ENCODE data around the gene E2F8. TPM values are rescaled to one million over a fixed set of nuclear protein-coding genes. Genes with fewer than 3 reads are reported as not detected.

E2F8 gene
- total RNA-seq, 2 experiments from 2014 or later: 53.3 to 59.7 TPM

DNA sequence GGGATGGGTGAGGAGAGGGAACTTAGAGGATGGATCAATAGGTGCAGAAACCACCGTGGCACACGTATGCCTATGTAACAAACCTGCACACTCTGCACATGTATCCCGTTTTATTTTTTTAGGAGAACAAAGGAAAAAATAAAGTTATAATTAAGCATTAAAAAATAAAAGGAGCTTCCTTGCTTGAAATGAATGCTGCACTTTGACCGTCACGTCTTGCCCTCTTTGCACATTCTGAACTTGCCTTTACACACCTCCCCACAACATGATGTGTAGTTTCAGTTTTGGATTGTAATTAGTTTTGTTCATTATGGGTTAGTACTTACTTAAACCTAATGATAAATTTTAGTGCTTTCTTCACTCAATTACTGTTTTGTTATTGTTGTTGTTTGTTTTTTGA is 35.9 kb downstream of the E2F8 start:
- ChIA-PET CTCF (no interaction called here), POLR2A (no interaction called here)

DNA sequence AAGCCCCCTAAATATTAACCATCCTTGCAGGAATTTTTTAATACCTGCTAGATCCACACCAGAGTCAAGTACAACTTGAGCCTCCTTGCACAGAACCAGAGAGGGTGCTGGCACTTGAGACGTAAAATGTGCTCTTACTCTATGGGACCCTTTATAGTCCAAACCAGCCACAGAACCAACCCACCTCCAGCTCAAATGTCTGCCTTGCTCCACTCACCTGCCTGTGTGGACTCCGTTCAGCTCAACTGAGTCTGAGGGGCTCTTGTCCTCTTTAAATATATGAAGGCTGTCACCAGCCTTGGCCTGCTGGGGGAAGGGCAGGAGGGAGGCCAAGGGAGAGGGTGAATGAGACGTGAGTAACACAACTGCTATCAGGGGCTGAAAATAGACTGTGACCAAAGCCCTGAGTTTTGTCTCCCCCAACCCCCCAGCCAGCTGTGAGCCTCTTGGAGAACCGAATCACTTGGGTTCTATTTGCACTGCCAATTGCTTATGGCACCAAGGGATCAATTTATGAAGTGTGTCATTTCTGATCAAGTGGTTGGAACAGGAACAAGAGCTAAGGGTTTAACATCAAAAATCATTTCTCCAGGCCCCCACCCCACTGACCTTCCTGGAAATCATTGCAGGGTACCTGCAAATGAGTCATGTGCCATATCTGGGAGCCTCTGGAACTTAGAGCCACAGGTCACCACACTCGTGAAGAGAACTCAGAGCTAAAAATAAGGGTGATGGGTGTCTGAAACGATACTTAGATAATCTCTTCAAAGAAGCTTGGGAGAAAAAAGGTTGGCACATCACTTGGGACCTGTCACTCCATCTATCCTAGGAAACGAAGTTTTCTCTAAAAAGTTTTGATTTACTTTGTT is 38.8 kb downstream of the E2F8 start, which contains the start of gene CSRP3:
CSRP3 (minus strand) TSS at position 247 of the 869 bp plus-strand sequence. CDS start 9,535 bp downstream, outside the sequence.
- no peak for DNase-seq
- ChIA-PET CTCF (interaction anchor here (0.7 kb wide), 1 partner anchor 8 kb away, joined by 3 read pairs; no protein-coding TSS in a partner anchor), POLR2A (interaction anchor here (0.6 kb wide), 1 partner anchor 22 kb away, joined by 3 read pairs; no protein-coding TSS in a partner anchor)
- peaks cover 24% of the 10 kb centered on the region for H3K27me3 Mint-ChIP-seq
- H3K27ac Mint-ChIP-seq: no peak within 1 kb of the TSS
- no peak within 1 kb of the TSS for H3K4me3 Mint-ChIP-seq
- no peaks in the 10 kb centered on the region for H3K4me1 Mint-ChIP-seq
- H3K9me3 Mint-ChIP-seq: no peaks in the 10 kb centered on the region
- no peaks in the 10 kb centered on the region for H3K36me3 Mint-ChIP-seq (ENCODE audit: low read depth)

More for the DNA sequence above, 35.9 kb downstream of the E2F8 start:
- DNase-seq: no peak
- H3K27ac Mint-ChIP-seq: no peak overlapping the region
- H3K4me1 Mint-ChIP-seq: no peaks in the 10 kb centered on the region
- no peaks in the 10 kb centered on the region for H3K36me3 Mint-ChIP-seq (ENCODE audit: low read depth)
- no peak overlapping the region for H3K4me3 Mint-ChIP-seq
- peaks cover 36% of the 10 kb centered on the region for H3K27me3 Mint-ChIP-seq
- no peaks in the 10 kb centered on the region for H3K9me3 Mint-ChIP-seq

DNA sequence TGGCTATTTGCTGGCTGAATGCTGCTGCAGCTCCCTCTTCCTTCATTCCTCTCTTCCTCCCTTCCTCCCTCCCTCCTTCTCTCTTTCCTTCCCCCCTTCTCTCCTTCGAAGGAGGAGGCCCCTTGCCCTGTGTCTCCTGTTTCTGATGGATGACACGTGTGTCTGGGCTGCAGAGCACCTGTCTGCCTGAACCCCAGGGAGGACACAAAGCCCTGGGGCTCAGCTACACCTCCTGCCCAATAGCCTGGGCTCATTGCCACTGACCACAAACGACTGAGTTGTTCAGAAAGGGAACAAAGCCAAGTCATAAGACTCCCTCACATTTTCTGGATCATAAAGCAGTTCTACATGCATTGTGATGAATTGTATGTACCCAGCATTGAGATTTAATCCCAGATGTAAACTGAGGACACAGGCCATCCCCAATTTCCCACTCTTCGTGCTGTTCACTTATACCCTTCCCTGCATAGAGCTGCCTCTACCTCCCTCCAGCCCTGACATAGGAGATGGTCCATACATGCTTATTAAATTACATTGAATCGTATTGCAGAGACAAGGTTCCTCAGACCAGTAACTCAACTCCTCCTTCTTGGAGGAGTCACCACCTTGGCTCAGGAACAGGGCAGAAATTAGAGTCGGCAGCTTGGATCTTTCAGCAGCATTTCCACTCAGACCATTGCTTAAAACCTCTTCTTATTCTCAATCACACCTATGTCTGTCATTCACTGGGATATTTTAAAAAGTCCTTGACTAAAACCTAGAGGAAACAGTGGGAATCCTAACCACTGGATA is 40.1 kb downstream of the E2F8 start:
- H3K27me3 Mint-ChIP-seq: peaks cover 14% of the 10 kb centered on the region
- DNase-seq: no peak
- no peak overlapping the region for H3K4me3 Mint-ChIP-seq
- H3K4me1 Mint-ChIP-seq: no peaks in the 10 kb centered on the region
- H3K36me3 Mint-ChIP-seq (ENCODE audit: low read depth): no peaks in the 10 kb centered on the region
- ChIA-PET POLR2A (no interaction called here), CTCF (no interaction called here)
- no peak overlapping the region for H3K27ac Mint-ChIP-seq
- no peaks in the 10 kb centered on the region for H3K9me3 Mint-ChIP-seq

DNA sequence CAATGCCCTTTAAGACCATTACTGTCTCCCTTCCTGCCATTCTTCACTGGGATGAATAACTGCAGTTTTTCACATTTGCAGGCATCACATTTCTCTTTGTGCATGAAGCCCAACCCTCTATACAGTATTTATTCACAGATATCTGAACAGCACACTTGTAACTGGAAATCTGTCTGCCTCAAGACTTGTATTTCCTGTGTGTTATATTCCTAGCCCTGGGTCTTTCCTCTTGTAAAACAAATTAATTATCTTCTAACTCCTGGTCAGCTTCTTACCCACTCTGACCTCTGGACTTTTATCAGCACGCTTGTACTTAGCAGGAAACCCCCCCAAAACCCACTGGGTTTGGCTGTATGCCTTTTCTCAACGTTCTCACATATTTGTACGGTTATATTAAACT is 41.0 kb downstream of the E2F8 start:
- Mint-ChIP-seq H3K9me3 (no peaks in the 10 kb centered on the region), H3K4me1 (no peaks in the 10 kb centered on the region), H3K36me3 (ENCODE audit: low read depth) (no peaks in the 10 kb centered on the region), H3K27ac (no peak overlapping the region), H3K27me3 (peaks cover 14% of the 10 kb centered on the region), H3K4me3 (no peak overlapping the region)
- no peak for DNase-seq
- CTCF ChIA-PET: interaction anchor here (0.7 to 1.7 kb wide), 2 partner anchors 8 to 16 kb away, joined by 3 to 4 read pairs; no protein-coding TSS in a partner anchor
- POLR2A ChIA-PET: no interaction called here

DNA sequence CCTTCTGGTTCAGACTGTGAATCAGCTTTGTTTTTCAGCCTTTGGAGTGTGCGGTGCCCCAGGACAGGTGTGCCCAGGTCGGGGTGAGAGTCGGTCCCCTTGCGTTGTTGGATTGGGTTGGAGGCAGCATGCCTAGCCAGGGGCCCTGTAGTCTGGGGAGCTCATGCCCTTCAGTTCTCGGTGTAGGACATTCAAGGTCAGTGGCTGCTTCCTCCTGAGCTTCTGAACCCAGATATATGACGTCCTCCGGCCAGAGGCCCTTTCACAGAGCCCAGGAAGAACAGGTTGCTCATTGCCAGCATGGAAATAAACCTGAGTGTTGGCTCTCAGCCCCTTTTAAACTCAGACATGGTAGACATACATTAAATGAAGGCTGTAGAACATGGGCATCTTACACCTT is 41.7 kb downstream of the E2F8 start:
- Mint-ChIP-seq H3K27me3 (peaks cover 14% of the 10 kb centered on the region), H3K9me3 (no peaks in the 10 kb centered on the region), H3K4me1 (no peaks in the 10 kb centered on the region), H3K4me3 (no peak overlapping the region), H3K27ac (no peak overlapping the region), H3K36me3 (ENCODE audit: low read depth) (no peaks in the 10 kb centered on the region)
- POLR2A ChIA-PET: no interaction called here
- CTCF ChIA-PET: interaction anchor here (1.7 kb wide), 1 partner anchor 8 kb away, joined by 4 read pairs; no protein-coding TSS in a partner anchor
- no peak for DNase-seq

DNA sequence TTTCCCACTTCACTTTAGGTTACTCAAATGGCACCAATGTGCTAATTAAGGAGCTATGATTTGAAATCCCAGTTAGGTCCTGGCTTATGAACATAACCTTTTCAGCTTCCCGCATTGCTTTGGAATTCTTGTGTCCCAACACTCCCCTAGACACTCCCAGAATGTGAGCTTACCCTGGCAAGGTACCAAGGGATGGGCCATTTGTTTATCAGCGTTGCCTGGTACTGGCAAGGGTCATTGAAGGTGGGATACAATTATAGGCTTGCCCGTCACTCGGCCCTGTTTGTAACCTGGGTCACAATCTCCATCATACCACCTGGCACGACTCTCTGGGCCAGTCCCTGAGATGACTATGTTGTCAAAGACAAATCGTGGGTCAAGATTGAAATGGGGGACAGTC is 44.3 kb downstream of the E2F8 start:
- no peaks in the 10 kb centered on the region for H3K9me3 Mint-ChIP-seq
- H3K27me3 Mint-ChIP-seq: peaks cover 12% of the 10 kb centered on the region

DNA sequence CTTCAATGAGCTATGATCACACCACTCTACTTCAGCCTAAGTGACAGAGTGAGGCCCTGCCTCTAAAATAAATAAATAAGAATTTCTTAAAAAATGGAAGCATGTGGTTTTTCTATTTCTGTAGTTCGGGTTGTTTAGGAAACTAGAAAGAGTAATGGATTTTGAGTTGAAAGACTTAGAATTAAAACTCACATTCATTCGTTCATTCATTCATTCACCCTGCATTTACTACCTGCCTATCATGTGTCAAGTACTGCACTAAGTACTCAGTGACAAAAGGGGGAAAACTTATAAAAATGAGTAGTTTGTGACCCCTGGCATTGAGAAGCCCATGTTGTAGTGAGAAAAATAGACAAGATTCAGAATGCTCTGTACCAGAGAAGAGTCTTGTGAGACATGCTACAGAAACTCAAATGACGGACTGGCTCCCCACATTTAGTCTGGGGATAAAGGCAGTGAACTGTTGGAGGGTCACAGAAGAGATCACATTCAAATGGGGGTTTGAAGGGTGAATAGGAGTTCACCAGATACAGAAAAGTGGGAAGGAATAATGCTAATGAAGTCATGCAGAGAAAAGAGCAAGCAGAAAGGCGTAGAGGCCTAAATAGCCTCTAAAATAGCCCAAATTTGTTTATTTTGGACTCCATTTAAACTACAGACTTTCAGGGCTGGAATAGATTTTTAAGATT is 46.0 kb downstream of the E2F8 start:
- DNase-seq: no peak
- Mint-ChIP-seq H3K27me3 (peaks cover 4% of the 10 kb centered on the region), H3K4me3 (no peak overlapping the region), H3K9me3 (no peaks in the 10 kb centered on the region), H3K4me1 (no peaks in the 10 kb centered on the region), H3K27ac (no peak overlapping the region), H3K36me3 (ENCODE audit: low read depth) (no peaks in the 10 kb centered on the region)
- ChIA-PET POLR2A (no interaction called here), CTCF (interaction anchor here (1.2 kb wide), 1 partner anchor 21 kb away, joined by 5 read pairs; no protein-coding TSS in a partner anchor)

More for the DNA sequence above, 44.3 kb downstream of the E2F8 start:
- Mint-ChIP-seq H3K27ac (no peak overlapping the region), H3K4me3 (no peak overlapping the region), H3K4me1 (no peaks in the 10 kb centered on the region), H3K36me3 (ENCODE audit: low read depth) (no peaks in the 10 kb centered on the region)
- no peak for DNase-seq
- ChIA-PET POLR2A (no interaction called here), CTCF (no interaction called here)

DNA sequence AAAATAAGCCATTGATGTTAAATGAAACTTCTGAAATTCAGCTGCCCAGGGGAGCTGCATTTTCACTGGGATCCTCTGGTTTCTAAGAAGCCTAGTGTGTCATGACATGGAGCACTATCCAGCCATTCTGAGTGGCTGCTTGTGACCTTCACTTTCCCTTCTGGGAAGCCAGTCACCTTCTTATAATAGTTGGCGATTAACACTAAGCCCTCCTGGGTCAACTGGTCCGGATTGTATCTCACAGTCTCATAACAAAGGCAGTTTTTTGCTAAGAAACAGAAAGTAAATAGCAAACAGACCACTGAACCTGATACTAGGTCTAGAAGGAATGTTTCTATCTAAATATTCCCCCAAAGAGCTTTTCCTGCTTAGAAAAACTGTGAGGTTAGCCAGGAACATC is 46.8 kb downstream of the E2F8 start:
- Mint-ChIP-seq H3K27me3 (no peaks in the 10 kb centered on the region), H3K9me3 (no peaks in the 10 kb centered on the region), H3K27ac (no peak overlapping the region), H3K4me1 (no peaks in the 10 kb centered on the region), H3K36me3 (ENCODE audit: low read depth) (no peaks in the 10 kb centered on the region), H3K4me3 (no peak overlapping the region)
- DNase-seq: no peak
- ChIA-PET POLR2A (no interaction called here), CTCF (interaction anchor here (1.0 to 1.2 kb wide), 2 partner anchors 8 to 21 kb away, joined by 3 to 5 read pairs; partner anchors contain the start of gene CSRP3)

DNA sequence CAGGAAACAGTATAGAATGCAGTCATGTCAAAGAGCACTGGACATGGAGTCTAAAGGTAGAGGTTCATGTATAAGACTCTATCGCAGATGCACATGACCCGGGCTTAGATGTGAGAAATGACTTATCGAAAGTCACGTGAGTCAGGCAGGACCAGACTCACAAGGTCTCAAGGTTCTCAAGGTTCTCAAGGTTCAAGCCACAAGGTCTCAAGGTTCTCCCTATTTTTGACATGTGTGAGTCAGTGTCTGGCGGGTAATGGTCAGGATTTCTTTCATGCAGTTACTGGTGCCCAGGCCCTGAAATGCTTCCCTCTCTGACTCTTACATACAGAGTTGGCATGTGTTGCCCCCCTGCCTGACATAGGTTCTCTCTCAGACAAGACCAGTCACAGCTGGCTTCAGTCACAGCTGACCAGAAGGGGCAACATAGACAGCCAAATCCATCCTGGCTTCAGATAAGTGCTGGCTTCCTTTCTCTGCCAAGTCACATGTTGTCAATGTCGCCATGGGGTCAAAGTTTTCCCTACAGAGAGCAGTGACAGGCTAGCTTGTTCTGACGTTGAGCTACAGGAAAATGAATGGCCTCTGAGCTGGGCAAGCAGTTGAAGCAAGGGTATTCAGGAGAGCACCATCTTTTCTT is 49.1 kb downstream of the E2F8 start:
- no peak overlapping the region for H3K4me3 Mint-ChIP-seq
- H3K27ac Mint-ChIP-seq: no peak overlapping the region
- DNase-seq: no peak
- H3K36me3 Mint-ChIP-seq (ENCODE audit: low read depth): no peaks in the 10 kb centered on the region
- POLR2A ChIA-PET: no interaction called here
- CTCF ChIA-PET: interaction anchor here (0.6 to 1.4 kb wide), 2 partner anchors 12 to 1154 kb away, joined by 3 to 5 read pairs; no protein-coding TSS in a partner anchor
- no peaks in the 10 kb centered on the region for H3K9me3 Mint-ChIP-seq
- H3K27me3 Mint-ChIP-seq: no peaks in the 10 kb centered on the region
- no peaks in the 10 kb centered on the region for H3K4me1 Mint-ChIP-seq

DNA sequence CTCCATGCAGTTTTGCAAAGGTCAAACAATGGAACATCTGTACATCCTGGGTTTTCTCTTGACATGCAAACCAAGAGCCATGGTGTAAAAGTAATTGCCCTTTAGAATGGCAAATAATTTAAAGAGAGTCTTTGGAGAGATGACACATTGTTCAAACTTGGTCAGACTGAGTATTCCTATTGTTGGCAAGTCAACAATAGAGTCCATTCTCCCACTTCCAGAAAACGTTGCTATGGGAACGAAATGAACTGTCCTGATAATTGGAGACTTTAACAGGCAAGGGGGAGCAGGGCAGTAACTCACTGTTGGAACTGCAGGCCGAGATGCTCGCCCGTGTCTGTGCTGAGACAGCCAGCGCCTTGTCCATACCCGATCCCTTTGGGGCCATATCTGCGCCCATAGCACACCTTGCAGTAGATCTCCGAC is 52.9 kb downstream of the E2F8 start:
- POLR2A ChIA-PET: no interaction called here
- Mint-ChIP-seq H3K36me3 (ENCODE audit: low read depth) (no peaks in the 10 kb centered on the region), H3K4me1 (no peaks in the 10 kb centered on the region)

DNA sequence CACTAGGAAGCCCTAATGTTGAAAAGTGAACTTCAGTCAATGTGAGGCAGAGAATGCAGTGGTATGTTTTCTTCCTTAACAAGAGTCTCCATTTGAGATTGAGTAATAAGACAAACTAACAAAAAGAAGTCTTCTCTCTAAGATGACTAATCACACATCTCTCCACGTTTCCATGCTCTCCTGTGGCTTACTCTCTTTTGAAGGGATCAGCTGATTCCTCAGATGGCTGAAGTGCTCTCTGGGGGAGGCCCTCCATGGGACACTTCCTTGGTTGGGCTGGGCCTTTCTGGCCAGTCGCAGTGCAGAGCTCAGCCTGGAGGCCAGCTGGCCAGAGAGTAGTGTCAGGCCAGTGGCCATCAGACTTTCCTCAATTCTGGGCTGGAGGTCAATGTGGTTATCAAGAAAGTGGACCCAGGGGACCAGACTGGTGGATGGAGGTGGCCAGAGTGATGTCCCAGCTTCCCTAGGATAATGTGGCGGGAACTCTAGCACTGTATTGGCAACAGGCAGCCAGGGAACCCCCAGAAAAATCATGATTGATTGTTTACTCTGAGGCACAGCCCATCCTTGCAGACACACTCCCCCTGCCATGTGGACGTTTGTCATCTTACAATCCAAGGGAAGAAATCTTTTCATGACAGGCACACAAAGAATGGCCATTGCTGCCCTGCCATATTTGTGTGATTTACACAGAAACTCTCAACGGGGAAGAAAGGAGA is 53.5 kb downstream of the E2F8 start:
- ChIA-PET POLR2A (no interaction called here), CTCF (interaction anchor here (1.5 kb wide), 1 partner anchor 45 kb away, joined by 4 read pairs; no protein-coding TSS in a partner anchor)
- Mint-ChIP-seq H3K36me3 (ENCODE audit: low read depth) (no peaks in the 10 kb centered on the region), H3K27ac (no peak overlapping the region), H3K4me3 (no peak overlapping the region), H3K9me3 (no peaks in the 10 kb centered on the region), H3K4me1 (no peaks in the 10 kb centered on the region), H3K27me3 (no peaks in the 10 kb centered on the region)
- DNase-seq: no peak

More for the DNA sequence above, 52.9 kb downstream of the E2F8 start:
- Mint-ChIP-seq H3K27me3 (no peaks in the 10 kb centered on the region), H3K9me3 (no peaks in the 10 kb centered on the region), H3K27ac (no peak overlapping the region), H3K4me3 (no peak overlapping the region)
- no peak for DNase-seq
- CTCF ChIA-PET: no interaction called here

All from activated CD4-positive, alpha-beta T cell treated with anti-CD3 and anti-CD28 coated beads, Interleukin-2, amount 10 ng/mL, durations not matched to agents 7 days and 5 days (primary cell).